Natural killer cell (primary cell): ENCODE results near the gene RALB. TPM values are rescaled to one million over a fixed set of nuclear protein-coding genes. Genes with fewer than 3 reads are reported as not detected.

Experiments used
- ATAC-seq, 3 donors: fragments of 150-1000 bp in 2 of 3; fragments of 200-7000 bp in 1 of 3; cut with Tn5 transposase; 1 replicate in 1 of 3; 2 replicates in 2 of 3; pipeline ENCODE4 v1.10.0; 2021; ENCODE audit warnings: mild to moderate bottlenecking in 2 of 3, moderate library complexity in 2 of 3
- DNase-seq, 2 donors: peaks; one replicate each; pipeline versions ENCODE4 v3.0.0 to v3.0.0-alpha.2; 2013 to 2021; ENCODE audit warnings: mixed read lengths in 1 of 2
- H3K27ac ChIP-seq: one replicate; pipeline ENCODE4 v1.5.1; 2013; ENCODE audit warnings: mild to moderate bottlenecking, low read length
- H3K27me3 ChIP-seq: one replicate; pipeline ENCODE4 v1.6.1; 2013; ENCODE audit warnings: low read length; ENCODE audit not compliant: control insufficient read depth, insufficient read depth
- H3K36me3 ChIP-seq: one replicate; pipeline ENCODE4 v1.6.1; 2013; ENCODE audit warnings: low read length; ENCODE audit not compliant: control insufficient read depth, insufficient read depth
- H3K4me1 ChIP-seq: one replicate; pipeline ENCODE4 v1.6.1; 2013; ENCODE audit warnings: low read length; ENCODE audit not compliant: control insufficient read depth, insufficient read depth
- H3K4me3 ChIP-seq: one replicate; pipeline ENCODE4 v1.5.1; 2013; ENCODE audit warnings: low read length
- H3K9me3 ChIP-seq: one replicate; pipeline ENCODE4 v1.6.1; 2013; ENCODE audit warnings: low read length; ENCODE audit not compliant: control insufficient read depth, insufficient read depth
- H3K27ac Mint-ChIP-seq, 2 donors: one replicate each; pipeline ENCODE4 v1.8.0; 2022; ENCODE audit warnings: mild to moderate bottlenecking in 2 of 2, mixed read lengths in 2 of 2, moderate library complexity in 1 of 2
- H3K27me3 Mint-ChIP-seq, 2 donors: one replicate each; pipeline ENCODE4 v1.8.0; 2022; ENCODE audit warnings: low read depth in 2 of 2, mixed read lengths in 2 of 2
- H3K36me3 Mint-ChIP-seq: one replicate; pipeline ENCODE4 v1.8.0; 2022; ENCODE audit warnings: mixed read lengths
- H3K4me1 Mint-ChIP-seq, 2 donors: one replicate each; pipeline ENCODE4 v1.8.0; 2022; ENCODE audit warnings: mixed read lengths in 2 of 2
- H3K4me3 Mint-ChIP-seq: one replicate; pipeline ENCODE4 v1.8.0; 2022; ENCODE audit warnings: mild to moderate bottlenecking, moderate library complexity, mixed read lengths
- H3K9me3 Mint-ChIP-seq, 2 donors: one replicate each; pipeline ENCODE4 v1.8.0; 2022; ENCODE audit warnings: mixed read lengths in 2 of 2
- CTCF ChIP-seq: fragments of 200-600 bp; IDR thresholded peaks from one replicate; pipeline ENCODE4 v1.8.0; 2022; ENCODE audit warnings: antibody characterized with exemption
- WGBS: methylation state at CpG from one replicate; pipeline ENCODE4 v1.1.7; 2013; ENCODE audit warnings: missing lambda C conversion rate; ENCODE audit not compliant: insufficient coverage; 5-methylcytosine and 5-hydroxymethylcytosine counted together
- intact Hi-C: fragments of 100-400 bp; cut with micrococcal nuclease; formaldehyde crosslinking; loops from one replicate; pipeline ENCODE4 v1.14.2; 2022
- total RNA-seq, 4 donors: library from RNA; stranded (reverse); fragments of 120-200 nt in 1 of 4; gene quantifications; one replicate each; pipeline versions ENCODE4 v1.2.3 to v1.2.4, GENCODE V29; 2013 to 2022

Gene RALB
- total RNA-seq, 3 donors from 2014 or later (not counting 1 experiment from before 2014, with no cell fraction given), result 21.0 to 25.9 (median 25.4) TPM

- Mint-ChIP-seq H3K4me1 (peaks cover 11 to 17% of the 10 kb centered on the region in 2 donors), H3K4me3 (peak overlapping the region; percentile 56), H3K9me3 (no peaks in the 10 kb centered on the region), H3K36me3 (no peaks in the 10 kb centered on the region), H3K27ac (no peak overlapping the region), H3K27me3 (peaks cover 15 to 23% of the 10 kb centered on the region in 2 donors)
- no peak overlapping the region for H3K27ac ChIP-seq
- H3K9me3 ChIP-seq, result no peaks in the 10 kb centered on the region
- no peaks in the 10 kb centered on the region for H3K27me3 ChIP-seq
- no peak for ATAC-seq
- DNase-seq, result no peak
- H3K36me3 ChIP-seq, result no peaks in the 10 kb centered on the region
- no peak for TF ChIP-seq CTCF
- intact Hi-C loops, result loop anchor here (10.0 kb wide), 1 partner anchor 671 kb away; no protein-coding TSS in a partner anchor
- no peak overlapping the region for H3K4me3 ChIP-seq
- WGBS, result 90% methylated on average over 17 of the region's 17 CpGs
- H3K4me1 ChIP-seq, result peaks cover 11% of the 10 kb centered on the region
These were observed 62.8 kb downstream of the RALB start for GRCh38 chr2:120315367-120316033.

- no peaks in the 10 kb centered on the region for H3K9me3 Mint-ChIP-seq
These were observed 63.4 kb downstream of the RALB start for GRCh38 chr2:120316071-120316470.

GRCh38 chr2:120316528-120317179 is 64.0 kb downstream of the RALB start:
- no peak for TF ChIP-seq CTCF
- H3K27me3 Mint-ChIP-seq, result peaks cover 17 to 23% of the 10 kb centered on the region in 2 donors
- H3K36me3 Mint-ChIP-seq, result no peaks in the 10 kb centered on the region
- Histone ChIP-seq H3K9me3 (no peaks in the 10 kb centered on the region), H3K36me3 (no peaks in the 10 kb centered on the region), H3K4me3 (no peak overlapping the region), H3K4me1 (peaks cover 11% of the 10 kb centered on the region), H3K27me3 (no peaks in the 10 kb centered on the region), H3K27ac (no peak overlapping the region)
- DNase-seq, result no peak
- intact Hi-C loops, result loop anchor here (10.0 kb wide), 1 partner anchor 672 kb away; no protein-coding TSS in a partner anchor
- ATAC-seq, result no peak
- H3K9me3 Mint-ChIP-seq, result no peaks in the 10 kb centered on the region
- WGBS, result 94% methylated on average over 15 of the region's 15 CpGs
- H3K4me1 Mint-ChIP-seq, result peaks cover 11 to 17% of the 10 kb centered on the region in 2 donors
- H3K27ac Mint-ChIP-seq, result no peak overlapping the region
- H3K4me3 Mint-ChIP-seq, result peak overlapping the region; percentile 22

More at GRCh38 chr2:120316071-120316470, 63.4 kb downstream of the RALB start:
- Mint-ChIP-seq H3K27me3 (peaks cover 17 to 23% of the 10 kb centered on the region in 2 donors), H3K27ac (no peak overlapping the region), H3K4me1 (peaks cover 11 to 17% of the 10 kb centered on the region in 2 donors), H3K4me3 (no peak overlapping the region), H3K36me3 (no peaks in the 10 kb centered on the region)
- H3K4me1 ChIP-seq, result peaks cover 11% of the 10 kb centered on the region
- 90% methylated on average over 5 of the region's 5 CpGs for WGBS
- H3K27me3 ChIP-seq, result no peaks in the 10 kb centered on the region
- ATAC-seq (no peak), DNase-seq (no peak)
- no peaks in the 10 kb centered on the region for H3K9me3 ChIP-seq
- no peaks in the 10 kb centered on the region for H3K36me3 ChIP-seq
- H3K4me3 ChIP-seq, result no peak overlapping the region
- H3K27ac ChIP-seq, result no peak overlapping the region
- no peak for TF ChIP-seq CTCF
- intact Hi-C loops, result loop anchor here (10.0 kb wide), 1 partner anchor 671 kb away; no protein-coding TSS in a partner anchor
